Pancreas (tissue), 10 donors: ENCODE data around the gene MATN4. TPM values are rescaled to one million over a fixed set of nuclear protein-coding genes. Genes with fewer than 3 reads are reported as not detected.

Experiments
- ATAC-seq, 4 donors: fragments of 200-7000 bp; cut with Tn5 transposase; one replicate each; pipeline versions ENCODE4 v1.8.0 to v1.9.1; 2020; ENCODE audit warnings: mild to moderate bottlenecking in 4 of 4, moderate library complexity in 4 of 4
- DNase-seq, 6 donors: peaks; one replicate each; pipeline ENCODE4 v3.0.0-alpha.2; 2020
- FAIRE-seq: peaks from 2 replicates; lab custom pipeline; 2012; peaks lifted over from hg19 to GRCh38; lab: Jason Lieb, UNC
- H3K27ac ChIP-seq, 4 donors: fragments of 200-600 bp; sonication (generic); 1 replicate in 3 of 4; 2 replicates in 1 of 4; pipeline versions ENCODE4 v1.5.0 to v1.8.0; 2020
- H3K27me3 ChIP-seq, 4 donors: fragments of 200-600 bp; one replicate each; pipeline ENCODE4 v1.8.0; 2021
- H3K36me3 ChIP-seq, 3 donors: fragments of 200-600 bp; sonication (generic) in 1 of 3; one replicate each; pipeline versions ENCODE4 v1.5.0 to v1.8.0; 2020 to 2021
- H3K4me1 ChIP-seq, 3 donors: fragments of 200-600 bp; one replicate each; pipeline ENCODE4 v1.8.0; 2021
- H3K4me3 ChIP-seq, 4 donors: fragments of 200-600 bp; sonication (generic) in 2 of 4; one replicate each; pipeline versions ENCODE4 v1.5.0 to v1.8.0; 2020 to 2021
- H3K9me3 ChIP-seq, 4 donors: fragments of 200-600 bp; one replicate each; pipeline ENCODE4 v1.8.0; 2021
- WGBS, 2 donors: extraction: QIAGEN DNeasy Blood & Tissue Kit; methylation state at CpG; one replicate each; pipeline ENCODE4 v1.1.7; 2013; 5-methylcytosine and 5-hydroxymethylcytosine counted together
- intact Hi-C, 3 donors: fragments of 100-400 bp; cut with DNase I; formaldehyde crosslinking; loops; one replicate each; pipeline versions ENCODE4 v1.11.1 to v1.14.2; 2022
- polyA plus RNA-seq, 2 donors: library from polyadenylated mRNA; stranded (reverse); fragments of 200-250 nt; gene quantifications; one replicate each; pipeline ENCODE4 v1.2.3, GENCODE V29; 2013
- total RNA-seq, 6 donors: library from RNA; stranded (reverse); fragmentation: NEBNext Ultra II Directional in 4 of 6; extraction: Animal tissue kit (Norgen Biotek cat#: 25700) in 4 of 6; gene quantifications; one replicate each; pipeline versions ENCODE4 v1.2.1 to v1.2.4, GENCODE V29; 2021 to 2023
- TF ChIP-seq, protein P1 (sequence below), 4 donors: fragments of 200-600 bp; sonication (generic) in 3 of 4; IDR thresholded peaks; one replicate each; pipeline versions ENCODE4 v1.5.0 to v1.8.0; 2021; ENCODE audit warnings: antibody characterized with exemption in 4 of 4
- donor health status: healthy with polysubstance abuse.
- donor health status: DM: no; HTN: no; CAD: no; lungs with moderate emphysema.
- donor health status: DM: no; HTN: no; CAD: no.
- donor health status: control.
- donor health status: control.
- donor health status: Bipolar disorder and iron deficiency.
- donor health status: DM: yes; HTN: yes; CAD: no.
- donor health status: DM: no; HTN: no; CAD: no.
- donor health status: DM: no; HTN: no; CAD: no.
- donor health status: DM: yes; HTN: yes; CAD: no.

MATN4 gene
- total and polyA plus RNA-seq, 8 donors: 0.89 to 6.4 (median 2.3) TPM

DNA sequence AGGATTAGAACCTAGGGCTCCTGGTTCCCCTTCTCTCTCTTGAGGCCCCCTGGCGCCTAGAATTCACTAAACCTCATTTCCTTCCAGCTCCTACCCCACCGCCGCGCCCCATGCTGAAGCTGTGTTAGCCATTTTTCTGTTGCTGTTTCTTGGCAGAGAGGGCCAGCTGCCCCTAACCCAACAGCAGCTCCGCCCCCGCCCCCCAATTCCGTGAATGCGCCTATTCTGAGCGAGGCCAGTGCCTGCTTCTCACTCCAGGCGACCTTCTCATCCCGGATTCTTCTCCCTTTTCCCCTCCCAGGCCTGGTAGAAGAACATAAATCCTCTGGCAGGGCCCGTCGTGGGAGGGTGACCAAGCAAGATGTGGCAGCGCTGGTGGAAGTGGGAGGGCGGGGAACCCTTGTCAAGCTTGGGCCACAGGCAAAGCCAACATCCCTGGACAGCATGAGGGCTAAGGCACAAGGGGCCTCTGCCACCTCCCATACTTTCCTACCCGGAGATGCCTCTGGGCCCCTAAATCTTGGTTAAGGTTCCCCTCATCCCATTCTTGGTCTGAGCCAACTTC lies 941 bp downstream of the MATN4 start:
- peak overlapping the region; percentile 33 to 64 (median 54) for H3K4me3 ChIP-seq
- no peaks in the 10 kb centered on the region for H3K9me3 ChIP-seq
- peak overlapping the region; percentile 55 to 62 (median 59) for H3K27ac ChIP-seq
- WGBS, 2 donors: 19 to 23% methylated on average over 16 of the region's 16 CpGs
- DNase-seq: peak in 1 of 6 donors; percentile 58
- peaks cover 5 to 10% (median 9%) of the 10 kb centered on the region in 3 donors for H3K4me1 ChIP-seq
- H3K36me3 ChIP-seq: no peaks in the 10 kb centered on the region
- TF ChIP-seq, protein P1, sequence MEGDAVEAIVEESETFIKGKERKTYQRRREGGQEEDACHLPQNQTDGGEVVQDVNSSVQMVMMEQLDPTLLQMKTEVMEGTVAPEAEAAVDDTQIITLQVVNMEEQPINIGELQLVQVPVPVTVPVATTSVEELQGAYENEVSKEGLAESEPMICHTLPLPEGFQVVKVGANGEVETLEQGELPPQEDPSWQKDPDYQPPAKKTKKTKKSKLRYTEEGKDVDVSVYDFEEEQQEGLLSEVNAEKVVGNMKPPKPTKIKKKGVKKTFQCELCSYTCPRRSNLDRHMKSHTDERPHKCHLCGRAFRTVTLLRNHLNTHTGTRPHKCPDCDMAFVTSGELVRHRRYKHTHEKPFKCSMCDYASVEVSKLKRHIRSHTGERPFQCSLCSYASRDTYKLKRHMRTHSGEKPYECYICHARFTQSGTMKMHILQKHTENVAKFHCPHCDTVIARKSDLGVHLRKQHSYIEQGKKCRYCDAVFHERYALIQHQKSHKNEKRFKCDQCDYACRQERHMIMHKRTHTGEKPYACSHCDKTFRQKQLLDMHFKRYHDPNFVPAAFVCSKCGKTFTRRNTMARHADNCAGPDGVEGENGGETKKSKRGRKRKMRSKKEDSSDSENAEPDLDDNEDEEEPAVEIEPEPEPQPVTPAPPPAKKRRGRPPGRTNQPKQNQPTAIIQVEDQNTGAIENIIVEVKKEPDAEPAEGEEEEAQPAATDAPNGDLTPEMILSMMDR (IDR thresholded peaks at IDR 0.05): no peak
- no peak for FAIRE-seq
- ATAC-seq: peak; percentile 1 to 4 (median 3)
- intact Hi-C loops: no loop called here
- no peaks in the 10 kb centered on the region for H3K27me3 ChIP-seq

DNA sequence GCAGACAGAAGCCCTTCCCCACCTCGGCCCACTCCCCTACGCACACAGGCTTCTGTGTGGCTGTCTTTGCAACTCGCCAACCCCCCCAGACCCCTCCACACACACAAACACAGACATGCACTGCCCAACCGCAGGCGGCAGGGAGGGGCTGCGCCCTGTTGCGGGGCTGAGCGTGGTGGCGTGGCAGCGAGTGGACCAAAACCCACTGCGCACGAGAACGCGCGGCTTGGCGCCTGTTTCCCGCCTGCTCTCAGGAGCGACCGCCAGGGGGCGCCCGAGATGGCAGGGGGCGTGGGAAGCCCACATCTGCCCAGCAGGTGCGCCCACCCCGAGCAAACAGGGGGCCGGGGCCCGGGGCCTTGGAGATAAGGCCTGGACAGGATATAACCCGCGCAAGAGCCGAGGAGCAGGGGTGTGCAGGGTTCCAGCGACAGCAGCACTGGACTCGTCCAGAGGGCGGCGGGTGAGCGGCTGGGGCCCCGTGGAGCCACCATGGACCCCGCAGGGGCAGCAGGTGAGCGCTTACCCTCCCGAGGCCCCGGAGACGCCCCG lies 1.6 kb downstream of the MATN4 start, which contains the start of gene RBPJL:
Gene RBPJL, plus strand, starts transcription at position 410 of the 552 bp plus-strand sequence. Its CDS starts 83 bp downstream, at position 493.
- peaks cover 5 to 10% (median 9%) of the 10 kb centered on the region in 3 donors for H3K4me1 ChIP-seq
- WGBS, 2 donors: 6% methylated on average over 36 to 41 of the region's 41 CpGs
- DNase-seq (peak; percentile 89 to 98 (median 94)), ATAC-seq (peak; percentile 77 to 82 (median 78)), FAIRE-seq (no peak)
- H3K27ac ChIP-seq: peak within 1 kb of the TSS; percentile 55 to 62 (median 59)
- intact Hi-C loops: no loop called here
- no peaks in the 10 kb centered on the region for H3K27me3 ChIP-seq
- no peaks in the 10 kb centered on the region for H3K9me3 ChIP-seq
- TF ChIP-seq, protein P1 (IDR thresholded peaks at IDR 0.05): peak; percentile 87 to 96 (median 94)
- peak within 1 kb of the TSS; percentile 33 to 64 (median 54) for H3K4me3 ChIP-seq
- H3K36me3 ChIP-seq: no peaks in the 10 kb centered on the region

DNA sequence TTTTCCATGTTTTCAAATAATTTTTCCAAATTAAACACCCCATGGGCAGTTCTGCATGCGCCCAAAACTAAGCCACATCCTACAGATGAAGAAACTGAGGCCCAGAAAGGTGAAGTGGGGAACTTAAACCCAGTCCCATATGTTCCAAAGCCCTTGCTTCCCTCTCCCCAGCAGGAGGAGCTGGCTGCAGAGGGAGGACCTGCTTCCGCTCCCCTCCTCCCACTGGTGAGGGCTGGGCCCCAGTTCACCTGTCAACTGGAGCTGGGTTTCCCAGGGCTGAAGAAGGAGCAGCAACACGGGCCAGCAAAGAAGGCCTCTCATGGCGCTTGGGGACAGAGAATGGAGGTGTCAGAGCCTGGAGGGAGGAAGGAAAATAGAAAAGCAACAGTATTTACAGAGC lies 2.8 kb downstream of the MATN4 start:
- peak; percentile 74 to 94 (median 88) for DNase-seq
- Histone ChIP-seq H3K4me3 (no peak overlapping the region), H3K27me3 (no peaks in the 10 kb centered on the region), H3K27ac (peak overlapping the region; percentile 20 to 55 (median 37)), H3K9me3 (no peaks in the 10 kb centered on the region), H3K4me1 (peaks cover 5 to 10% (median 9%) of the 10 kb centered on the region in 3 donors), H3K36me3 (no peaks in the 10 kb centered on the region)
- peak; percentile 67 to 75 (median 72) for ATAC-seq
- intact Hi-C loops: no loop called here
- TF ChIP-seq, protein P1 (IDR thresholded peaks at IDR 0.05): peak in 2 of 4 donors; percentile 18
- FAIRE-seq: no peak
- 24 to 31% methylated on average over 4 of the region's 4 CpGs for WGBS, 2 donors

DNA sequence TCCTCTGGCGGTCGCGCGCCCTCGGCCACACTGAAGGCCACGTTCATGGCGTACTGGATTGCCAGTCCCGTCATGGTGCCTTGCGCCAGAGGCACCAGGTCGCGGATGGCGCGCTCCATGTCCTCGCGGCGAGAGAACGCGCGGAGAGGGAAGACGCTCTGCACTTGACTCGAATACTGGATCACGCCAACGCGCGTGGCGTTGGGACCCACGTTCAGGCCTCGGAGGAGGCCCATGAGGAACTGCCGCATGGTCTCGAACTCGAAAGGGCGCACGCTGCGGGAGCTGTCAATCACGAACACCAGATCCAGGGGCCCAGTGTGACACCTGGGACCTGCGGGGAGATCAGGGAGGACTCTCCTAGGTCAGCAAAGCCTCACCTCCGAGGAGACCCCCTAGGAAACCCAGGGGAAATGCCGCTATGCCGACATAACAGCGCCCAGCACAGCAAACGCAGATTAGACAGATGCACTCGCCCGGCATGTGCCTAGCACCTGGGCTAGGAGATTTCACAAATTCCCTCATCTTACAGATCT lies 3.6 kb downstream of the MATN4 start:
- H3K4me1 ChIP-seq: peaks cover 5 to 10% (median 9%) of the 10 kb centered on the region in 3 donors
- DNase-seq: peak in 3 of 6 donors; percentile 39 to 70 (median 48)
- intact Hi-C loops: no loop called here
- TF ChIP-seq, protein P1 (IDR thresholded peaks at IDR 0.05): no peak
- no peak overlapping the region for H3K4me3 ChIP-seq
- H3K36me3 ChIP-seq: no peaks in the 10 kb centered on the region
- no peaks in the 10 kb centered on the region for H3K27me3 ChIP-seq
- no peaks in the 10 kb centered on the region for H3K9me3 ChIP-seq
- FAIRE-seq: no peak
- ATAC-seq: no peak
- 86 to 92% methylated on average over 43 of the region's 43 CpGs for WGBS, 2 donors
- H3K27ac ChIP-seq: no peak overlapping the region
